GM12878 (cell line): Measurements from ENCODE around the gene IL1RAP. TPM values are rescaled to one million over a fixed set of nuclear protein-coding genes. Genes with fewer than 3 reads are reported as not detected.

ENCODE experiments used
- ATAC-seq: fragments of 200-7000 bp; cut with Tn5 transposase; 3 replicates; pipeline ENCODE4 v1.9.1; 2020; ENCODE audit warnings: mild to moderate bottlenecking, moderate library complexity
- BruUV-seq: library from RNA; stranded (reverse); fragments of 400-500 nt; replicated peaks from 2 replicates; lab custom pipeline; 2021; lab: Mats Ljungman, UMichigan
- CTCF ChIA-PET: fragments of 300-600 bp; sonication (Branson Sonifier 250); formaldehyde crosslinking; extraction: SDS; loops from one replicate; lab custom pipeline; 2021; ENCODE audit warnings: inconsistent platforms; lab: Yijun Ruan, JAX
- POLR2A ChIA-PET: fragments of 350-600 bp; formaldehyde crosslinking; extraction: SDS; loops from one replicate; lab custom pipeline; 2021; ENCODE audit warnings: inconsistent platforms; lab: Charles Lee
- RAD21 ChIA-PET: fragments of 300-600 bp; sonication (Branson Sonifier 250); formaldehyde crosslinking; loops from one replicate; lab custom pipeline; 2023; ENCODE audit warnings: antibody characterized with exemption; ENCODE audit not compliant: unreplicated experiment; lab: Charles Lee
- SMC1A ChIA-PET: fragments of 300-600 bp; sonication (Branson Sonifier 250); formaldehyde crosslinking; loops from one replicate; lab custom pipeline; 2023; ENCODE audit not compliant: unreplicated experiment, uncharacterized antibody; lab: Charles Lee
- DNase-seq: peaks from one replicate; pipeline ENCODE4 v3.0.0-alpha.2; 2011; ENCODE audit warnings: low read depth, low spot score
- FAIRE-seq: peaks from 3 replicates; lab custom pipeline; 2011; peaks lifted over from hg19 to GRCh38; lab: Jason Lieb, UNC
- H2AFZ ChIP-seq: 2 replicates; pipeline ENCODE4 v1.6.0; 2011; ENCODE audit warnings: low read depth, low read length, control low read depth; ENCODE audit not compliant: control insufficient read depth
- H3K27ac ChIP-seq: 2 replicates; pipeline ENCODE4 v1.5.1; 2011; ENCODE audit warnings: control low read depth; ENCODE audit not compliant: control insufficient read depth, insufficient read depth
- H3K27me3 ChIP-seq, 2 experiments: replicated peaks in 1 of 2; 2 replicates each; pipeline versions ENCODE4 v1.6.0 to v1.6.1; 2011; ENCODE audit warnings: low read length in 1 of 2; ENCODE audit not compliant: control insufficient read depth in 2 of 2, insufficient read depth in 2 of 2
- H3K36me3 ChIP-seq, 2 experiments: 2 replicates each; pipeline ENCODE4 v1.5.1; 2011; ENCODE audit warnings: low read length in 1 of 2; ENCODE audit not compliant: control insufficient read depth in 2 of 2, insufficient read depth in 2 of 2
- H3K4me1 ChIP-seq: 2 replicates; pipeline ENCODE4 v1.6.1; 2011; ENCODE audit warnings: mild to moderate bottlenecking, low read length, moderate library complexity, mixed read lengths; ENCODE audit not compliant: control insufficient read depth, insufficient read depth
- H3K4me2 ChIP-seq: 2 replicates; pipeline ENCODE4 v1.6.0; 2011; ENCODE audit warnings: control low read depth; ENCODE audit not compliant: control insufficient read depth, insufficient read depth
- H3K4me3 ChIP-seq: fragments of 200-600 bp; sonication (generic); 2 replicates; pipeline ENCODE4 v1.5.1; 2016
- H3K79me2 ChIP-seq: 2 replicates; pipeline ENCODE4 v1.6.0; 2011; ENCODE audit warnings: low read length; ENCODE audit not compliant: control insufficient read depth, insufficient read depth
- H3K9ac ChIP-seq: 2 replicates; pipeline ENCODE4 v1.8.0; 2011; ENCODE audit warnings: low read length, control low read depth, mixed read lengths; ENCODE audit not compliant: control insufficient read depth, insufficient read depth
- H3K9me3 ChIP-seq: replicated peaks from 3 replicates; pipeline ENCODE4 v1.5.1; 2011; ENCODE audit warnings: mild to moderate bottlenecking, low read length; ENCODE audit not compliant: control insufficient read depth, insufficient read depth
- H4K20me1 ChIP-seq: 2 replicates; pipeline ENCODE4 v1.6.0; 2011; ENCODE audit not compliant: control insufficient read depth, insufficient read depth
- CEBPZ ChIP-seq: fragments of 150-350 bp; IDR thresholded peaks from 2 replicates; pipeline ENCODE4 v1.6.1; 2016; ENCODE audit warnings: low read depth, low read length
- HSF1 ChIP-seq: fragments of 150-350 bp; IDR thresholded peaks from 2 replicates; pipeline ENCODE4 v1.6.1; 2014; ENCODE audit warnings: mild to moderate bottlenecking, low read depth, low read length
- IKZF2 ChIP-seq, 2 experiments: fragments of 450-650 bp; IDR thresholded peaks; 2 replicates each; pipeline ENCODE4 v1.6.1; 2017; ENCODE audit warnings: mild to moderate bottlenecking in 2 of 2, moderate library complexity in 2 of 2
- JUNB ChIP-seq: IDR thresholded peaks from 2 replicates; pipeline ENCODE4 v1.6.1; 2016; ENCODE audit warnings: antibody characterized with exemption, mild to moderate bottlenecking
- KLF5 ChIP-seq: fragments of 450-650 bp; IDR thresholded peaks from 2 replicates; pipeline ENCODE4 v1.6.1; 2014; ENCODE audit warnings: mild to moderate bottlenecking; ENCODE audit not compliant: partially characterized antibody
- POLR2AphosphoS2 ChIP-seq: IDR thresholded peaks from 2 replicates; pipeline ENCODE4 v1.6.1; 2011; ENCODE audit warnings: low read depth, mild to moderate bottlenecking, low read length, improper control_type of control experiment, moderate library complexity
- SIX5 ChIP-seq: IDR thresholded peaks from 2 replicates; pipeline ENCODE4 v1.6.1; 2011; ENCODE audit warnings: mild to moderate bottlenecking, low read depth, low read length, moderate library complexity; ENCODE audit not compliant: severe bottlenecking
- STAT3 ChIP-seq: IDR thresholded peaks from 2 replicates; pipeline ENCODE4 v1.6.1; 2011; ENCODE audit warnings: low read depth, low read length, improper control_type of control experiment
- TCF3 ChIP-seq: IDR thresholded peaks from 2 replicates; pipeline ENCODE4 v1.6.1; 2012; ENCODE audit warnings: low read depth, mild to moderate bottlenecking, low read length, borderline replicate concordance; ENCODE audit not compliant: insufficient read depth
- YBX1 ChIP-seq: fragments of 450-650 bp; IDR thresholded peaks from 2 replicates; pipeline ENCODE4 v1.6.1; 2016; ENCODE audit warnings: antibody characterized with exemption
- WGBS: methylation state at CpG from one replicate; pipeline ENCODE4 v1.1.6; 2016; ENCODE audit warnings: low lambda C conversion rate; ENCODE audit not compliant: insufficient replicate concordance, insufficient coverage; ENCODE audit errors: missing lambda C conversion rate; 5-methylcytosine and 5-hydroxymethylcytosine counted together
- in situ Hi-C: fragments of 300-500 bp; cut with MboI; formaldehyde crosslinking; loops from 9 replicates; pipeline ENCODE4 v1.14.3; 2018; ENCODE audit warnings: mixed read lengths
- intact Hi-C: fragments of 100-400 bp; cut with micrococcal nuclease; formaldehyde crosslinking; loops from one replicate; pipeline ENCODE4 v1.14.2; 2022; ENCODE audit not compliant: unreplicated experiment
- polyA plus RNA-seq, 11 experiments: library from polyadenylated mRNA; depleted of rRNA in 4 of 11; unstranded in 6 of 11; stranded (reverse) in 5 of 11; fragments of >200 nt; fragmentation: Nextera tagmentation in 4 of 11; fragmentation: Illumina TruSeq in 1 of 11; extraction: Ambion mirVana in 4 of 11; extraction: Trizol in 1 of 11; gene quantifications; 1 replicate in 1 of 11; 2 replicates in 10 of 11; pipeline versions ENCODE4 v1.2.1 to v1.2.3, GENCODE V29; 2011 to 2016; ENCODE audit warnings: inconsistent platforms in 2 of 11, missing spikeins in 2 of 11, low read depth in 1 of 11
- total RNA-seq, 4 experiments: library from RNA; depleted of rRNA in 3 of 4; stranded (reverse); fragments of >200 nt in 3 of 4; fragmentation: Illumina TruSeq in 1 of 4; extraction: Trizol in 1 of 4; gene quantifications; 2 replicates each; pipeline versions ENCODE4 v1.2.1 to v1.2.3, GENCODE V29; 2013 to 2021
- TF ChIP-seq, protein P1 (sequence below): fragments of 450-650 bp; IDR thresholded peaks from 2 replicates; pipeline ENCODE4 v1.6.1; 2016; ENCODE audit warnings: mild to moderate bottlenecking

IL1RAP gene
- total and polyA plus RNA-seq, 10 of the 15 experiments (the other 5 are each of a cell fraction or from before 2014, with no cell fraction given), result 0.17 to 1.0 (median 0.44) TPM; not detected in 1

- Histone ChIP-seq H3K27ac (no peak overlapping the region), H4K20me1 (no peaks in the 10 kb centered on the region), H3K79me2 (no peaks in the 10 kb centered on the region)
- intact Hi-C loops (no loop called here), in situ Hi-C loops (no loop called here)
- BruUV-seq, result no TSS peak
- SMC1A ChIA-PET, result no interaction called here
- TF ChIP-seq YBX1 (no peak), CEBPZ (no peak), JUNB (no peak), STAT3 (no peak), SIX5 (no peak), HSF1 (no peak), POLR2AphosphoS2 (no peak), TCF3 (no peak), IKZF2 (IDR thresholded peaks at IDR 0.05) (no peak), KLF5 (no peak)
- TF ChIP-seq, protein P1, sequence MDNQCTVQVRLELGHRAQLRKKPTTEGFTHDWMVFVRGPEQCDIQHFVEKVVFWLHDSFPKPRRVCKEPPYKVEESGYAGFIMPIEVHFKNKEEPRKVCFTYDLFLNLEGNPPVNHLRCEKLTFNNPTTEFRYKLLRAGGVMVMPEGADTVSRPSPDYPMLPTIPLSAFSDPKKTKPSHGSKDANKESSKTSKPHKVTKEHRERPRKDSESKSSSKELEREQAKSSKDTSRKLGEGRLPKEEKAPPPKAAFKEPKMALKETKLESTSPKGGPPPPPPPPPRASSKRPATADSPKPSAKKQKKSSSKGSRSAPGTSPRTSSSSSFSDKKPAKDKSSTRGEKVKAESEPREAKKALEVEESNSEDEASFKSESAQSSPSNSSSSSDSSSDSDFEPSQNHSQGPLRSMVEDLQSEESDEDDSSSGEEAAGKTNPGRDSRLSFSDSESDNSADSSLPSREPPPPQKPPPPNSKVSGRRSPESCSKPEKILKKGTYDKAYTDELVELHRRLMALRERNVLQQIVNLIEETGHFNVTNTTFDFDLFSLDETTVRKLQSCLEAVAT, result no peak
- TF ChIP-seq, all 136 proteins: peak for 0
- WGBS, result 36% methylated on average over 2 of the region's 2 CpGs
- H3K36me3 ChIP-seq, result no peaks in the 10 kb centered on the region
- CTCF ChIA-PET, result no interaction called here
- H3K4me1 ChIP-seq, result no peaks in the 10 kb centered on the region
- no peak overlapping the region for H2AFZ ChIP-seq
- no peak overlapping the region for H3K9ac ChIP-seq
- no peak overlapping the region for H3K4me3 ChIP-seq
- FAIRE-seq (no peak), DNase-seq (no peak), ATAC-seq (no peak)
- no peaks in the 10 kb centered on the region for H3K9me3 ChIP-seq
- H3K27me3 ChIP-seq, result no peaks in the 10 kb centered on the region
- RAD21 ChIA-PET, result no interaction called here
- POLR2A ChIA-PET, result no interaction called here
- H3K4me2 ChIP-seq, result no peak overlapping the region
Observed at GRCh38 chr3:190631295-190631694, 117.4 kb downstream of the IL1RAP start.
